ENCODE data around the gene C6orf47.

The C6orf47 gene

GRCh38 chr6:31631209-31631608 is 29.4 kb downstream of the C6orf47 start:
- no peak overlapping the region for H3K4me3 ChIP-seq (ENCODE audit: low read length)
- no peak for DNase-seq (ENCODE audit: low read depth)
- TF ChIP-seq CTCF (conservative IDR thresholded peaks at IDR 0.05; ENCODE audit: low read depth, low read length), result no peak

GRCh38 chr6:31630177-31630934 is 30.2 kb downstream of the C6orf47 start:
- no peak overlapping the region for H3K4me3 ChIP-seq (ENCODE audit: low read length)
- DNase-seq (ENCODE audit: low read depth), result no peak
- TF ChIP-seq CTCF (conservative IDR thresholded peaks at IDR 0.05; ENCODE audit: low read depth, low read length), result no peak

GRCh38 chr6:31629014-31629413 is 31.6 kb downstream of the C6orf47 start:
- no peak for DNase-seq (ENCODE audit: low read depth)
- no peak overlapping the region for H3K4me3 ChIP-seq (ENCODE audit: low read length)
- no peak for TF ChIP-seq CTCF (conservative IDR thresholded peaks at IDR 0.05; ENCODE audit: low read depth, low read length)

GRCh38 chr6:31627690-31628287 is 32.8 kb downstream of the C6orf47 start:
- no peak for DNase-seq (ENCODE audit: low read depth)
- no peak overlapping the region for H3K4me3 ChIP-seq (ENCODE audit: low read length)
- TF ChIP-seq CTCF (conservative IDR thresholded peaks at IDR 0.05; ENCODE audit: low read depth, low read length), result no peak

GRCh38 chr6:31626952-31627351 is 33.6 kb downstream of the C6orf47 start:
- no peak overlapping the region for H3K4me3 ChIP-seq (ENCODE audit: low read length)
- no peak for DNase-seq (ENCODE audit: low read depth)
- TF ChIP-seq CTCF (conservative IDR thresholded peaks at IDR 0.05; ENCODE audit: low read depth, low read length), result no peak

GRCh38 chr6:31624070-31624469 is 36.5 kb downstream of the C6orf47 start:
- TF ChIP-seq CTCF (conservative IDR thresholded peaks at IDR 0.05; ENCODE audit: low read depth, low read length), result no peak
- no peak for DNase-seq (ENCODE audit: low read depth)
- no peak overlapping the region for H3K4me3 ChIP-seq (ENCODE audit: low read length)

GRCh38 chr6:31622684-31623091 is 37.9 kb downstream of the C6orf47 start:
- no peak for TF ChIP-seq CTCF (conservative IDR thresholded peaks at IDR 0.05; ENCODE audit: low read depth, low read length)
- no peak for DNase-seq (ENCODE audit: low read depth)
- H3K4me3 ChIP-seq (ENCODE audit: low read length), result peak overlapping the region; percentile 80

Data from retinal pigment epithelial cell (primary cell).